Caco-2 (cell line): ENCODE results near the gene PAPPA2. TPM values are rescaled to one million over a fixed set of nuclear protein-coding genes. Genes with fewer than 3 reads are reported as not detected.

Experiments
- BruUV-seq: library from RNA; stranded (reverse); fragments of 400-500 nt; replicated peaks from 2 replicates; lab custom pipeline; 2021; lab: Mats Ljungman, UMichigan
- CTCF ChIA-PET: fragments of 300-600 bp; sonication (Branson Sonifier 250); formaldehyde crosslinking; loops from one replicate; lab custom pipeline; 2022; ENCODE audit warnings: antibody characterized with exemption; lab: Charles Lee
- POLR2A ChIA-PET: fragments of 300-600 bp; sonication (Branson Sonifier 250); formaldehyde crosslinking; loops from one replicate; lab custom pipeline; 2022; ENCODE audit warnings: antibody characterized with exemption; lab: Charles Lee
- DNase-seq, 2 experiments: peaks; one replicate each; pipeline versions ENCODE4 v3.0.0 to v3.0.0-alpha.2; 2020 to 2022
- H3K27me3 ChIP-seq: replicated peaks from 2 replicates; pipeline ENCODE4 v1.6.0; 2011; ENCODE audit warnings: low read length; ENCODE audit not compliant: control insufficient read depth, insufficient read depth
- H3K36me3 ChIP-seq: 2 replicates; pipeline ENCODE4 v1.5.1; 2011; ENCODE audit warnings: low read length; ENCODE audit not compliant: control insufficient read depth, insufficient read depth
- H3K4me1 ChIP-seq: fragments of 250-450 bp; sonication (Bioruptor Pico); 2 replicates; pipeline ENCODE4 v1.5.1; 2020; ENCODE audit warnings: mild to moderate bottlenecking
- H3K4me3 ChIP-seq: 2 replicates; pipeline ENCODE4 v1.5.1; 2011; ENCODE audit warnings: low read depth, mild to moderate bottlenecking, control low read depth, low read length
- H3K9me3 ChIP-seq: fragments of 250-450 bp; sonication (Bioruptor Pico); 2 replicates; pipeline ENCODE4 v1.5.1; 2020; ENCODE audit warnings: mild to moderate bottlenecking, moderate library complexity
- H3K27ac Mint-ChIP-seq: one replicate; pipeline ENCODE4 v1.8.0; 2022; ENCODE audit warnings: mixed read lengths; ENCODE audit not compliant: unreplicated experiment
- H3K27me3 Mint-ChIP-seq: one replicate; pipeline ENCODE4 v1.8.0; 2022; ENCODE audit warnings: mixed read lengths; ENCODE audit not compliant: insufficient read depth, unreplicated experiment
- H3K36me3 Mint-ChIP-seq: one replicate; pipeline ENCODE4 v1.8.0; 2022; ENCODE audit warnings: mild to moderate bottlenecking, mixed read lengths; ENCODE audit not compliant: insufficient read depth, unreplicated experiment
- H3K4me1 Mint-ChIP-seq: one replicate; pipeline ENCODE4 v1.8.0; 2022; ENCODE audit warnings: low read depth, mixed read lengths; ENCODE audit not compliant: unreplicated experiment
- H3K4me3 Mint-ChIP-seq: one replicate; pipeline ENCODE4 v1.8.0; 2022; ENCODE audit warnings: mild to moderate bottlenecking, moderate library complexity, mixed read lengths; ENCODE audit not compliant: unreplicated experiment
- H3K9me3 Mint-ChIP-seq: one replicate; pipeline ENCODE4 v1.8.0; 2022; ENCODE audit warnings: mixed read lengths; ENCODE audit not compliant: unreplicated experiment
- intact Hi-C: fragments of 100-400 bp; cut with micrococcal nuclease; formaldehyde crosslinking; loops from one replicate; pipeline ENCODE4 v1.10.0; 2022; ENCODE audit not compliant: unreplicated experiment
- total RNA-seq: library from RNA; stranded (reverse); gene quantifications from 2 replicates; pipeline ENCODE4 v1.2.3, GENCODE V29; 2022
- TF ChIP-seq, protein P1 (sequence below), 2 experiments: fragments of 200-600 bp in 1 of 2; IDR thresholded peaks; 1 replicate in 1 of 2; 2 replicates in 1 of 2; pipeline versions ENCODE4 v1.5.1 to v1.8.0; 2011 to 2022; ENCODE audit warnings: antibody characterized with exemption in 1 of 2, control low read depth in 1 of 2, inconsistent platforms in 1 of 2, low read depth in 1 of 2, low read length in 1 of 2, mild to moderate bottlenecking in 1 of 2, moderate library complexity in 1 of 2; ENCODE audit not compliant: insufficient read depth in 1 of 2, severe bottlenecking in 1 of 2, unreplicated experiment in 1 of 2

The PAPPA2 gene
- total RNA-seq, 1 experiment from 2014 or later: 0.18 TPM

DNA sequence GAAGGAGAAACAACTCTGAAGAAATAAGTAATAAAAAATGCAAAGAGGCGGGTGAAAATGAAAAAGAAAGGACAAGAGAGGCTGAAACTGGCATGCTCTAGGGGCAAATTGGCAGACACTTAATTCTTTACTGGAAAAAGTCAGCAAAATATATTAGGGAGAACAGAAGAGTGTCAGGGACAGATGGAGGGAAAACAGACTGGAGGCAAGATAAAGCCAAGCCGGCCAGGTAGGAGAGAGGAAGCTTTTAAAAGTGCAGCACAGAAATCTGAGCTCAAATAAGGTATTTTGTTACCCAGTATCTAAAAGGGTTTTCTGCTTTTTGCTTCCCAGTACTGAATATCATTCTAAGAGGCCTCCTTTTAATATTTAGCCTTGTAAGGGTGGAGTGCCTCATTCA is 339.3 kb downstream of the PAPPA2 start:
- Histone ChIP-seq H3K4me1 (no peaks in the 10 kb centered on the region), H3K27me3 (no peaks in the 10 kb centered on the region), H3K4me3 (no peak overlapping the region), H3K36me3 (no peaks in the 10 kb centered on the region), H3K9me3 (no peaks in the 10 kb centered on the region)
- intact Hi-C loops: no loop called here
- H3K4me1 Mint-ChIP-seq: no peaks in the 10 kb centered on the region
- no peak for DNase-seq
- POLR2A ChIA-PET: no interaction called here
- H3K27ac Mint-ChIP-seq: no peak overlapping the region
- H3K4me3 Mint-ChIP-seq: no peak overlapping the region
- TF ChIP-seq, protein P1, sequence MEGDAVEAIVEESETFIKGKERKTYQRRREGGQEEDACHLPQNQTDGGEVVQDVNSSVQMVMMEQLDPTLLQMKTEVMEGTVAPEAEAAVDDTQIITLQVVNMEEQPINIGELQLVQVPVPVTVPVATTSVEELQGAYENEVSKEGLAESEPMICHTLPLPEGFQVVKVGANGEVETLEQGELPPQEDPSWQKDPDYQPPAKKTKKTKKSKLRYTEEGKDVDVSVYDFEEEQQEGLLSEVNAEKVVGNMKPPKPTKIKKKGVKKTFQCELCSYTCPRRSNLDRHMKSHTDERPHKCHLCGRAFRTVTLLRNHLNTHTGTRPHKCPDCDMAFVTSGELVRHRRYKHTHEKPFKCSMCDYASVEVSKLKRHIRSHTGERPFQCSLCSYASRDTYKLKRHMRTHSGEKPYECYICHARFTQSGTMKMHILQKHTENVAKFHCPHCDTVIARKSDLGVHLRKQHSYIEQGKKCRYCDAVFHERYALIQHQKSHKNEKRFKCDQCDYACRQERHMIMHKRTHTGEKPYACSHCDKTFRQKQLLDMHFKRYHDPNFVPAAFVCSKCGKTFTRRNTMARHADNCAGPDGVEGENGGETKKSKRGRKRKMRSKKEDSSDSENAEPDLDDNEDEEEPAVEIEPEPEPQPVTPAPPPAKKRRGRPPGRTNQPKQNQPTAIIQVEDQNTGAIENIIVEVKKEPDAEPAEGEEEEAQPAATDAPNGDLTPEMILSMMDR (IDR thresholded peaks at IDR 0.05; ENCODE audit: insufficient read depth in 1 of 2, low read depth in 1 of 2, low read length in 1 of 2, severe bottlenecking in 1 of 2, unreplicated experiment in 1 of 2): no peak
- H3K27me3 Mint-ChIP-seq: peaks cover 10% of the 10 kb centered on the region
- CTCF ChIA-PET: no interaction called here
- H3K36me3 Mint-ChIP-seq: no peaks in the 10 kb centered on the region
- BruUV-seq: no TSS peak
- H3K9me3 Mint-ChIP-seq: no peaks in the 10 kb centered on the region

DNA sequence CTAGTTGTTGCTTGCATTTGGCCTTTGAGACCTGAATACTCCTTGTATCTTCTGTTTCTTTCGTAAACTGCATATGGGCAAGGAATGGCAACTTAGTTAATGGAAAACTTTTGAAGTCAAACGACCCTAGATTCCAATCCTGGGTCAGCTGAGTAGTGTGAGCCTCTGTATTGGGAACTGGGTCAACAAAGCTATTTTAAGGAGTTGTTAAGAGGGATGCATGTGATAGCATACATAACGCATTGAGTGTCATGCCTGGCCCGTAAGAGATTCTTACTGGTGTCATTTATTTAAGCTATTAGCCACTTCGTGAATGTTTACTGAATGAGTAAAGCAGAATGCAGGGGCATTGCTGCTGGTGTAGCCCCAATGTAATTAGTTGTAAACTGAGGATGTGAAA is 340.1 kb downstream of the PAPPA2 start:
- Histone ChIP-seq H3K9me3 (no peaks in the 10 kb centered on the region), H3K4me1 (no peaks in the 10 kb centered on the region), H3K36me3 (no peaks in the 10 kb centered on the region), H3K4me3 (no peak overlapping the region), H3K27me3 (no peaks in the 10 kb centered on the region)
- H3K36me3 Mint-ChIP-seq: no peaks in the 10 kb centered on the region
- BruUV-seq: no TSS peak
- no peak overlapping the region for H3K27ac Mint-ChIP-seq
- ChIA-PET POLR2A (no interaction called here), CTCF (no interaction called here)
- no peaks in the 10 kb centered on the region for H3K9me3 Mint-ChIP-seq
- H3K4me1 Mint-ChIP-seq: no peaks in the 10 kb centered on the region
- H3K27me3 Mint-ChIP-seq: peaks cover 10% of the 10 kb centered on the region
- TF ChIP-seq, protein P1 (IDR thresholded peaks at IDR 0.05; ENCODE audit: insufficient read depth in 1 of 2, low read depth in 1 of 2, low read length in 1 of 2, severe bottlenecking in 1 of 2, unreplicated experiment in 1 of 2): no peak
- H3K4me3 Mint-ChIP-seq: no peak overlapping the region
- no peak for DNase-seq
- intact Hi-C loops: no loop called here

DNA sequence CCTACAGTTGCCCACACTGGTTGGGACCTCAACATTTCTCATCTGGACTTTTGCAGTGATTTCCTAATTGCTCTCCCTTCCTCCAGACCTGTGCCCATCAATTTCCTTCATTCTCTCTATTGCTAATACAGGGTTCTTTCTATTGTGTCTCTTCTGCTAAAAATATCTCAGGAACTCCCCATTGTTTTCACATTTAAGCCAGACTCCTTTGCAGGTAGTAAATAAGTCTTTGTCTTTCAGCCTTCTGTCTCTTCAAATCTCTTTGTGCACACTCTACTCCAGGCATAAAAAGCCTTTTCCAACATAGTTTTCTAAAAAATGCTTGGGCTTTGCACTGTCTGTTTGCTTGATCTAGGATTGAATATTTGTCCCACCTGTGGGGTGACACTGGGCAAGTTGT is 340.6 kb downstream of the PAPPA2 start:
- no TSS peak for BruUV-seq
- no peak overlapping the region for H3K27ac Mint-ChIP-seq
- no peaks in the 10 kb centered on the region for H3K36me3 Mint-ChIP-seq
- intact Hi-C loops: no loop called here
- DNase-seq: no peak
- CTCF ChIA-PET: no interaction called here
- no peak overlapping the region for H3K4me3 ChIP-seq
- TF ChIP-seq, protein P1 (IDR thresholded peaks at IDR 0.05; ENCODE audit: insufficient read depth in 1 of 2, low read depth in 1 of 2, low read length in 1 of 2, severe bottlenecking in 1 of 2, unreplicated experiment in 1 of 2): no peak
- no peaks in the 10 kb centered on the region for H3K4me1 Mint-ChIP-seq
- no peaks in the 10 kb centered on the region for H3K4me1 ChIP-seq
- peaks cover 10% of the 10 kb centered on the region for H3K27me3 Mint-ChIP-seq
- no peaks in the 10 kb centered on the region for H3K9me3 ChIP-seq
- no peaks in the 10 kb centered on the region for H3K27me3 ChIP-seq
- H3K9me3 Mint-ChIP-seq: no peaks in the 10 kb centered on the region
- H3K4me3 Mint-ChIP-seq: no peak overlapping the region
- H3K36me3 ChIP-seq: no peaks in the 10 kb centered on the region
- POLR2A ChIA-PET: no interaction called here
